ENCODE data around the gene CREBBP.

Gene CREBBP

GRCh38 chr16:3824121-3824795 lies 56.3 kb downstream of the CREBBP start:
- FAIRE-seq (no peak), DNase-seq (ENCODE audit: insufficient read length, low spot score) (no peak)
- TF ChIP-seq CTCF (IDR thresholded peaks at IDR 0.05; ENCODE audit: insufficient read depth, missing control alignments), result no peak

- TF ChIP-seq CTCF (IDR thresholded peaks at IDR 0.05; ENCODE audit: insufficient read depth, missing control alignments), result no peak
- DNase-seq (ENCODE audit: insufficient read length, low spot score), result no peak
- FAIRE-seq, result no peak
These were observed 57.1 kb downstream of the CREBBP start for GRCh38 chr16:3823427-3823826.

GRCh38 chr16:3822366-3823045 lies 58.0 kb downstream of the CREBBP start:
- DNase-seq (ENCODE audit: insufficient read length, low spot score), result no peak
- TF ChIP-seq CTCF (IDR thresholded peaks at IDR 0.05; ENCODE audit: insufficient read depth, missing control alignments), result no peak
- no peak for FAIRE-seq

- TF ChIP-seq CTCF (IDR thresholded peaks at IDR 0.05; ENCODE audit: insufficient read depth, missing control alignments), result no peak
- no peak for DNase-seq (ENCODE audit: insufficient read length, low spot score)
- no peak for FAIRE-seq
These were observed 59.3 kb downstream of the CREBBP start for GRCh38 chr16:3821184-3821583.

- DNase-seq (ENCODE audit: insufficient read length, low spot score), result no peak
- TF ChIP-seq CTCF (IDR thresholded peaks at IDR 0.05; ENCODE audit: insufficient read depth, missing control alignments), result no peak
- FAIRE-seq, result no peak
These were observed 60.5 kb downstream of the CREBBP start for GRCh38 chr16:3819746-3820724.

- no peak for TF ChIP-seq CTCF (IDR thresholded peaks at IDR 0.05; ENCODE audit: insufficient read depth, missing control alignments)
- FAIRE-seq (no peak), DNase-seq (ENCODE audit: insufficient read length, low spot score) (no peak)
These were observed 61.4 kb downstream of the CREBBP start for GRCh38 chr16:3819175-3819527.
